Ovary (tissue), 3 donors: ENCODE measurements around the gene UBL4A.

Experiments
- EP300 ChIP-seq: sonication (generic); formaldehyde crosslinking; IDR thresholded peaks from one replicate; pipeline ENCODE4 v1.6.1; 2017; ENCODE audit warnings: antibody characterized with exemption
- TF ChIP-seq, protein P1 (sequence below), 3 donors: fragments of 450-650 bp in 2 of 3; fragments of 200-600 bp in 1 of 3; IDR thresholded peaks; one replicate each; pipeline versions ENCODE4 v1.5.1 to v1.8.0; 2016 to 2022; ENCODE audit warnings: antibody characterized with exemption in 3 of 3, mild to moderate bottlenecking in 1 of 3
- donor health status: DM: no; HTN: no; CAD: no.

- TF ChIP-seq EP300 = no peak
- TF ChIP-seq, protein P1, sequence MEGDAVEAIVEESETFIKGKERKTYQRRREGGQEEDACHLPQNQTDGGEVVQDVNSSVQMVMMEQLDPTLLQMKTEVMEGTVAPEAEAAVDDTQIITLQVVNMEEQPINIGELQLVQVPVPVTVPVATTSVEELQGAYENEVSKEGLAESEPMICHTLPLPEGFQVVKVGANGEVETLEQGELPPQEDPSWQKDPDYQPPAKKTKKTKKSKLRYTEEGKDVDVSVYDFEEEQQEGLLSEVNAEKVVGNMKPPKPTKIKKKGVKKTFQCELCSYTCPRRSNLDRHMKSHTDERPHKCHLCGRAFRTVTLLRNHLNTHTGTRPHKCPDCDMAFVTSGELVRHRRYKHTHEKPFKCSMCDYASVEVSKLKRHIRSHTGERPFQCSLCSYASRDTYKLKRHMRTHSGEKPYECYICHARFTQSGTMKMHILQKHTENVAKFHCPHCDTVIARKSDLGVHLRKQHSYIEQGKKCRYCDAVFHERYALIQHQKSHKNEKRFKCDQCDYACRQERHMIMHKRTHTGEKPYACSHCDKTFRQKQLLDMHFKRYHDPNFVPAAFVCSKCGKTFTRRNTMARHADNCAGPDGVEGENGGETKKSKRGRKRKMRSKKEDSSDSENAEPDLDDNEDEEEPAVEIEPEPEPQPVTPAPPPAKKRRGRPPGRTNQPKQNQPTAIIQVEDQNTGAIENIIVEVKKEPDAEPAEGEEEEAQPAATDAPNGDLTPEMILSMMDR (IDR thresholded peaks at IDR 0.05) = no peak
Observed at GRCh38 chrX:154515966-154516655, 29.7 kb upstream of the UBL4A start, which contains the start of gene FAM3A.
